H9 (cell line): ENCODE data around the gene ZNF621. TPM values are rescaled to one million over a fixed set of nuclear protein-coding genes. Genes with fewer than 3 reads are reported as not detected.

Experiments used
- DNase-seq: peaks from one replicate; pipeline ENCODE4 v3.0.0-alpha.2; 2017
- H2AFZ ChIP-seq: one replicate; pipeline ENCODE4 v1.6.1; 2013; ENCODE audit warnings: mild to moderate bottlenecking, low read length, control low read depth, moderate library complexity
- H2AK5ac ChIP-seq: 2 replicates; pipeline ENCODE4 v1.6.1; 2013; ENCODE audit warnings: low read length, control low read depth, mixed read lengths; ENCODE audit not compliant: insufficient read length
- H2BK120ac ChIP-seq: one replicate; pipeline ENCODE4 v1.6.1; 2013; ENCODE audit warnings: low read depth, mild to moderate bottlenecking, low read length, control low read depth, inconsistent platforms; ENCODE audit not compliant: poor library complexity, severe bottlenecking
- H2BK12ac ChIP-seq: 2 replicates; pipeline ENCODE4 v1.6.1; 2013; ENCODE audit warnings: low read length, control low read depth, mixed read lengths, low read depth; ENCODE audit not compliant: insufficient read length
- H2BK15ac ChIP-seq: 2 replicates; pipeline ENCODE4 v1.6.1; 2013; ENCODE audit warnings: low read depth, low read length, control low read depth
- H2BK20ac ChIP-seq: one replicate; pipeline ENCODE4 v1.6.1; 2013; ENCODE audit warnings: low read depth, mild to moderate bottlenecking, low read length, control low read depth, inconsistent platforms; ENCODE audit not compliant: poor library complexity, severe bottlenecking
- H2BK5ac ChIP-seq: 2 replicates; pipeline ENCODE4 v1.6.1; 2013; ENCODE audit warnings: low read length, control low read depth, mixed read lengths; ENCODE audit not compliant: insufficient read length
- H3K14ac ChIP-seq: 2 replicates; pipeline ENCODE4 v1.6.1; 2013; ENCODE audit warnings: low read length, control low read depth; ENCODE audit not compliant: insufficient read depth
- H3K18ac ChIP-seq: 2 replicates; pipeline ENCODE4 v1.6.1; 2013; ENCODE audit warnings: low read depth, mild to moderate bottlenecking, mixed read lengths, low read length, control low read depth; ENCODE audit not compliant: insufficient read length
- H3K23ac ChIP-seq: 2 replicates; pipeline ENCODE4 v1.6.1; 2013; ENCODE audit warnings: low read length, control low read depth, mixed read lengths, low read depth; ENCODE audit not compliant: insufficient read length
- H3K23me2 ChIP-seq: 2 replicates; pipeline ENCODE4 v1.6.1; 2013; ENCODE audit warnings: low read depth, mild to moderate bottlenecking, mixed read lengths, low read length, control low read depth; ENCODE audit not compliant: insufficient read length, poor library complexity, severe bottlenecking
- H3K27ac ChIP-seq: 2 replicates; pipeline ENCODE4 v1.5.1; 2013; ENCODE audit warnings: low read length, control low read depth, mixed read lengths, low read depth; ENCODE audit not compliant: insufficient read length
- H3K27me3 ChIP-seq: 2 replicates; pipeline ENCODE4 v1.6.1; 2013; ENCODE audit warnings: low read length, control low read depth, inconsistent platforms; ENCODE audit not compliant: insufficient read depth
- H3K4ac ChIP-seq: 2 replicates; pipeline ENCODE4 v1.6.1; 2013; ENCODE audit warnings: low read depth, mild to moderate bottlenecking, control low read depth, inconsistent platforms, low read length, moderate library complexity
- H3K4me1 ChIP-seq: 2 replicates; pipeline ENCODE4 v1.6.1; 2013; ENCODE audit warnings: low read length, control low read depth, inconsistent platforms; ENCODE audit not compliant: insufficient read depth
- H3K4me2 ChIP-seq: 2 replicates; pipeline ENCODE4 v1.6.1; 2013; ENCODE audit warnings: low read length, control low read depth, mixed read lengths; ENCODE audit not compliant: insufficient read length, insufficient read depth
- H3K56ac ChIP-seq: 2 replicates; pipeline ENCODE4 v1.6.1; 2013; ENCODE audit warnings: low read depth, mild to moderate bottlenecking, mixed read lengths, low read length, control low read depth; ENCODE audit not compliant: insufficient read length
- H3K79me1 ChIP-seq: 2 replicates; pipeline ENCODE4 v1.6.1; 2013; ENCODE audit warnings: low read depth, mild to moderate bottlenecking, moderate library complexity, low read length, control low read depth, inconsistent platforms; ENCODE audit not compliant: insufficient read depth, poor library complexity, severe bottlenecking
- H3K79me2 ChIP-seq: 2 replicates; pipeline ENCODE4 v1.6.1; 2013; ENCODE audit warnings: low read length, control low read depth, inconsistent platforms; ENCODE audit not compliant: insufficient read depth
- H3K9ac ChIP-seq: 2 replicates; pipeline ENCODE4 v1.6.1; 2013; ENCODE audit warnings: low read length, control low read depth, mixed read lengths; ENCODE audit not compliant: insufficient read length; ENCODE audit errors: extremely low read depth
- H3K9me3 ChIP-seq: one replicate; pipeline ENCODE4 v1.6.1; 2013; ENCODE audit warnings: low read depth, low read length, inconsistent platforms; ENCODE audit not compliant: control insufficient read depth
- H3T11ph ChIP-seq: one replicate; pipeline ENCODE4 v1.6.1; 2013; ENCODE audit warnings: mild to moderate bottlenecking, low read length, control low read depth, inconsistent platforms
- H4K20me1 ChIP-seq: one replicate; pipeline ENCODE4 v1.6.1; 2013; ENCODE audit not compliant: control insufficient read depth, insufficient read length, insufficient read depth
- H4K5ac ChIP-seq: 2 replicates; pipeline ENCODE4 v1.6.1; 2013; ENCODE audit warnings: low read depth, mild to moderate bottlenecking, mixed read lengths, low read length, control low read depth; ENCODE audit not compliant: insufficient read length
- H4K8ac ChIP-seq: replicated peaks from 2 replicates; pipeline ENCODE4 v1.6.1; 2013; ENCODE audit warnings: low read length, control low read depth, mixed read lengths, low read depth; ENCODE audit not compliant: insufficient read length
- H4K91ac ChIP-seq: 2 replicates; pipeline ENCODE4 v1.6.1; 2013; ENCODE audit warnings: low read depth, mild to moderate bottlenecking, moderate library complexity, mixed read lengths, low read length, control low read depth; ENCODE audit not compliant: insufficient read length
- H3K27ac Mint-ChIP-seq, 3 experiments: 2 replicates in 2 of 3; 3 replicates in 1 of 3; pipeline ENCODE4 v1.8.0; 2020 to 2021; ENCODE audit warnings: mixed read lengths in 3 of 3, mild to moderate bottlenecking in 1 of 3, moderate library complexity in 1 of 3
- H3K27me3 Mint-ChIP-seq: 2 replicates; pipeline ENCODE4 v1.8.0; 2021; ENCODE audit warnings: low read depth, mild to moderate bottlenecking, moderate library complexity, mixed read lengths
- H3K36me3 Mint-ChIP-seq, 3 experiments: 2 replicates in 2 of 3; 3 replicates in 1 of 3; pipeline ENCODE4 v1.8.0; 2020 to 2021; ENCODE audit warnings: low read depth in 3 of 3, mixed read lengths in 3 of 3; ENCODE audit not compliant: insufficient read depth in 1 of 3
- H3K4me1 Mint-ChIP-seq, 2 experiments: 2 replicates each; pipeline ENCODE4 v1.8.0; 2020; ENCODE audit warnings: mixed read lengths in 2 of 2
- H3K4me3 Mint-ChIP-seq, 2 experiments: 2 replicates in 1 of 2; 3 replicates in 1 of 2; pipeline ENCODE4 v1.8.0; 2020 to 2021; ENCODE audit warnings: mild to moderate bottlenecking in 2 of 2, mixed read lengths in 2 of 2, moderate library complexity in 1 of 2
- H3K9me3 Mint-ChIP-seq, 2 experiments: 2 replicates in 1 of 2; 3 replicates in 1 of 2; pipeline ENCODE4 v1.8.0; 2020; ENCODE audit warnings: mild to moderate bottlenecking in 2 of 2, mixed read lengths in 2 of 2, moderate library complexity in 1 of 2
- WGBS: extraction: QIAGEN DNeasy Blood & Tissue Kit; methylation state at CpG from one replicate; pipeline ENCODE4 v1.1.7; 2013; ENCODE audit warnings: missing lambda C conversion rate, low lambda C conversion rate, mixed read lengths; ENCODE audit not compliant: insufficient read length; ENCODE audit errors: extremely low coverage; 5-methylcytosine and 5-hydroxymethylcytosine counted together
- total RNA-seq: library from RNA; stranded (reverse); gene quantifications from 2 replicates; pipeline ENCODE4 v1.2.1, GENCODE V29; 2021
- TF ChIP-seq, protein P1 (sequence below): fragments of 200-600 bp; sonication (generic); conservative IDR thresholded peaks from 3 replicates; pipeline ENCODE4 v1.8.0; 2021; ENCODE audit warnings: antibody characterized with exemption, mild to moderate bottlenecking

Gene ZNF621
- total RNA-seq, 1 experiment from 2014 or later = 23.8 TPM

DNA sequence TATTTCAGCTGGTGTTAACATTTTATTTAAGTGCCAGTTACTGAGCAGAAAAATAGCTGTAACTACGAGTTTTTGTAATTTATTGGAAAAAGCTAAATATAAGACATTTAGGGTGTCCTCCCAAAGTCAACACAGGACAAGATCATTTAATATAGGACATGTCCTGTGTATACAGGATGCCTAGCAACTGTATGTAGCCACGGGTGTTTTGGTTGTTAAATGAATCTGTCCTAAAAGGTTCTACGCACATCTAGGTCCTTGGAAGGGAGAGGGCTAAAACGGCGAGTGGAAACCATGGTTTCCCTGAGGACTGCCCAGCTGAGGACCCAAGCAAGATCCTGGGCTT lies 565 bp upstream of the ZNF621 start:
- H3K27ac ChIP-seq = peak overlapping the region; percentile 0
- WGBS = no CpG with 5 or more reads among the region's 5 CpGs

More for the DNA sequence above, 565 bp upstream of the ZNF621 start:
- Histone ChIP-seq H3K18ac (peak overlapping the region; percentile 95), H4K8ac (no peak overlapping the region), H2AK5ac (no peak overlapping the region), H2BK12ac (no peak overlapping the region), H3K79me2 (no peaks in the 10 kb centered on the region), H3K23me2 (peaks cover 11% of the 10 kb centered on the region), H2AFZ (no peak overlapping the region), H3K23ac (no peak overlapping the region), H3K27me3 (no peaks in the 10 kb centered on the region), H3K14ac (peak overlapping the region; percentile 94), H2BK20ac (no peak overlapping the region), H4K91ac (no peak overlapping the region), H3K9me3 (no peaks in the 10 kb centered on the region), H3K9ac (peak overlapping the region; percentile 77), H3K4me1 (no peaks in the 10 kb centered on the region), H2BK120ac (no peak overlapping the region), H2BK15ac (no peak overlapping the region), H4K5ac (peak overlapping the region; percentile 19), H3K79me1 (peaks cover 2% of the 10 kb centered on the region), H3K56ac (no peak overlapping the region), H2BK5ac (no peak overlapping the region), H4K20me1 (no peaks in the 10 kb centered on the region), H3T11ph (peak overlapping the region; percentile 60), H3K4ac (peak overlapping the region; percentile 15; the same call in 1 of the 2 replicates), H3K4me2 (peak overlapping the region; percentile 74)
- peak overlapping the region; percentile 84 to 97 (median 97) for H3K27ac Mint-ChIP-seq
- no peaks in the 10 kb centered on the region for H3K9me3 Mint-ChIP-seq
- peaks cover 12 to 18% of the 10 kb centered on the region in 2 experiments for H3K4me1 Mint-ChIP-seq
- no peaks in the 10 kb centered on the region for H3K27me3 Mint-ChIP-seq
- TF ChIP-seq, protein P1, sequence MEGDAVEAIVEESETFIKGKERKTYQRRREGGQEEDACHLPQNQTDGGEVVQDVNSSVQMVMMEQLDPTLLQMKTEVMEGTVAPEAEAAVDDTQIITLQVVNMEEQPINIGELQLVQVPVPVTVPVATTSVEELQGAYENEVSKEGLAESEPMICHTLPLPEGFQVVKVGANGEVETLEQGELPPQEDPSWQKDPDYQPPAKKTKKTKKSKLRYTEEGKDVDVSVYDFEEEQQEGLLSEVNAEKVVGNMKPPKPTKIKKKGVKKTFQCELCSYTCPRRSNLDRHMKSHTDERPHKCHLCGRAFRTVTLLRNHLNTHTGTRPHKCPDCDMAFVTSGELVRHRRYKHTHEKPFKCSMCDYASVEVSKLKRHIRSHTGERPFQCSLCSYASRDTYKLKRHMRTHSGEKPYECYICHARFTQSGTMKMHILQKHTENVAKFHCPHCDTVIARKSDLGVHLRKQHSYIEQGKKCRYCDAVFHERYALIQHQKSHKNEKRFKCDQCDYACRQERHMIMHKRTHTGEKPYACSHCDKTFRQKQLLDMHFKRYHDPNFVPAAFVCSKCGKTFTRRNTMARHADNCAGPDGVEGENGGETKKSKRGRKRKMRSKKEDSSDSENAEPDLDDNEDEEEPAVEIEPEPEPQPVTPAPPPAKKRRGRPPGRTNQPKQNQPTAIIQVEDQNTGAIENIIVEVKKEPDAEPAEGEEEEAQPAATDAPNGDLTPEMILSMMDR = no peak
- H3K4me3 Mint-ChIP-seq = peak overlapping the region; percentile 92 to 97
- H3K36me3 Mint-ChIP-seq = peaks cover 17 to 29% (median 28%) of the 10 kb centered on the region in 3 experiments
- no peak for DNase-seq
